Gastrocnemius medialis (tissue), 4 donors: ENCODE measurements around the gene TRIO. TPM values are rescaled to one million over a fixed set of nuclear protein-coding genes. Genes with fewer than 3 reads are reported as not detected.

Experiments
- ATAC-seq, 2 donors: fragments of 150-250 bp; one replicate each; pipeline ENCODE4 v1.9.1; 2016
- DNase-seq, 2 donors: peaks; one replicate each; pipeline ENCODE4 v3.0.0-alpha.2; 2019
- H3K27ac ChIP-seq, 4 donors: fragments of 200-600 bp; sonication (generic); 1 replicate in 1 of 4; 2 replicates in 3 of 4; pipeline ENCODE4 v1.5.1; 2016 to 2018; ENCODE audit warnings: mild to moderate bottlenecking in 2 of 4, moderate library complexity in 1 of 4
- H3K27me3 ChIP-seq, 3 donors: fragments of 200-600 bp; sonication (generic) in 2 of 3; 1 replicate in 1 of 3; 2 replicates in 2 of 3; pipeline versions ENCODE4 v1.5.1 to v1.6.0; 2016 to 2019; ENCODE audit warnings: mild to moderate bottlenecking in 1 of 3, moderate library complexity in 1 of 3
- H3K36me3 ChIP-seq, 2 donors: fragments of 200-600 bp; sonication (generic) in 1 of 2; one replicate each; pipeline ENCODE4 v1.5.1; 2017 to 2018
- H3K4me1 ChIP-seq, 2 donors: fragments of 200-600 bp; sonication (generic) in 1 of 2; one replicate each; pipeline ENCODE4 v1.5.1; 2016 to 2017; ENCODE audit warnings: mild to moderate bottlenecking in 2 of 2
- H3K4me3 ChIP-seq, 4 donors: fragments of 200-600 bp; sonication (generic) in 3 of 4; 1 replicate in 1 of 4; 2 replicates in 3 of 4; pipeline ENCODE4 v1.5.1; 2016 to 2019; ENCODE audit warnings: mild to moderate bottlenecking in 2 of 4
- H3K9me3 ChIP-seq, 3 donors: fragments of 200-600 bp; sonication (generic) in 2 of 3; 1 replicate in 1 of 3; 2 replicates in 2 of 3; pipeline ENCODE4 v1.5.1; 2016 to 2019
- CTCF ChIP-seq, 5 experiments: fragments of 450-650 bp in 3 of 5; fragments of 200-600 bp in 2 of 5; sonication (generic) in 2 of 5; IDR thresholded peaks in 4 of 5; conservative IDR thresholded peaks in 1 of 5; 1 replicate in 4 of 5; 2 replicates in 1 of 5; pipeline ENCODE4 v1.5.1; 2016 to 2019; ENCODE audit warnings: antibody characterized with exemption in 5 of 5, mild to moderate bottlenecking in 3 of 5, moderate library complexity in 3 of 5
- POLR2A ChIP-seq, 2 donors: fragments of 450-650 bp; IDR thresholded peaks; one replicate each; pipeline ENCODE4 v1.6.1; 2017; ENCODE audit warnings: antibody characterized with exemption in 2 of 2, mild to moderate bottlenecking in 2 of 2, moderate library complexity in 2 of 2
- in situ Hi-C, 4 donors: fragments of 200-750 bp; cut with MboI; loops; one replicate each; pipeline versions ENCODE4 v1.15.0 to v1.8.0; 2017; ENCODE audit warnings: low sequenced_read_pairs in 4 of 4
- intact Hi-C: fragments of 100-400 bp; cut with DNase I; formaldehyde crosslinking; loops from one replicate; pipeline ENCODE4 v1.15.1; 2023; ENCODE audit warnings: low total_unique reads
- total RNA-seq, 4 donors: library from RNA; depleted of rRNA; stranded (reverse); fragments of >200 nt; gene quantifications; one replicate each; pipeline versions ENCODE4 v1.1.0 to v1.2.3, GENCODE V29; 2016

TRIO gene
- total RNA-seq, 4 donors from 2014 or later: 31.5 to 57.5 (median 50.4) TPM

GRCh38 chr5:14149672-14150274 lies 6.6 kb downstream of the TRIO start:
- intact Hi-C loops (loop anchor here (10.0 kb wide), 1 partner anchor 515 kb away; the partner anchor contains the start of gene OTULIN), in situ Hi-C loops (loop anchor here in 1 of 4 donors (10.0 kb wide), 1 partner anchor 105 kb away; no protein-coding TSS in a partner anchor)
- H3K27me3 ChIP-seq: no peaks in the 10 kb centered on the region
- H3K27ac ChIP-seq: no peak overlapping the region
- DNase-seq (no peak), ATAC-seq (no peak)
- H3K36me3 ChIP-seq: no peaks in the 10 kb centered on the region
- H3K9me3 ChIP-seq: no peaks in the 10 kb centered on the region
- no peak for TF ChIP-seq CTCF (IDR thresholded peaks at IDR 0.05 in 4 of 5, conservative IDR thresholded peaks at IDR 0.05 in 1 of 5)
- TF ChIP-seq POLR2A (IDR thresholded peaks at IDR 0.05): no peak
- no peak overlapping the region for H3K4me3 ChIP-seq
- H3K4me1 ChIP-seq: peaks cover 76 to 81% of the 10 kb centered on the region in 2 donors

- intact Hi-C loops (no loop called here), in situ Hi-C loops (no loop called here)
- no peaks in the 10 kb centered on the region for H3K27me3 ChIP-seq
- H3K27ac ChIP-seq: no peak overlapping the region
- no peaks in the 10 kb centered on the region for H3K36me3 ChIP-seq
- no peak for DNase-seq
- no peak overlapping the region for H3K4me3 ChIP-seq
- TF ChIP-seq POLR2A (IDR thresholded peaks at IDR 0.05) (no peak), CTCF (IDR thresholded peaks at IDR 0.05 in 4 of 5, conservative IDR thresholded peaks at IDR 0.05 in 1 of 5) (no peak)
- H3K4me1 ChIP-seq: peaks cover 79 to 82% of the 10 kb centered on the region in 2 donors
- no peak for ATAC-seq
- no peaks in the 10 kb centered on the region for H3K9me3 ChIP-seq
Observed at GRCh38 chr5:14151416-14151815, 8.3 kb downstream of the TRIO start.

- peak in 1 of 2 donors; percentile 37 for ATAC-seq
- in situ Hi-C loops: no loop called here
- Histone ChIP-seq H3K36me3 (no peaks in the 10 kb centered on the region), H3K4me3 (no peak overlapping the region), H3K27me3 (no peaks in the 10 kb centered on the region), H3K9me3 (no peaks in the 10 kb centered on the region), H3K27ac (peak overlapping the region; percentile 73 to 79 (median 76)), H3K4me1 (peaks cover 65 to 76% of the 10 kb centered on the region in 2 donors)
- TF ChIP-seq CTCF (IDR thresholded peaks at IDR 0.05 in 4 of 5, conservative IDR thresholded peaks at IDR 0.05 in 1 of 5) (no peak), POLR2A (IDR thresholded peaks at IDR 0.05) (no peak)
- intact Hi-C loops: no loop called here
- peak in 1 of 2 donors; percentile 45 for DNase-seq
Observed at GRCh38 chr5:14153071-14153864, 10.1 kb downstream of the TRIO start.

GRCh38 chr5:14153932-14154731 lies 11.0 kb downstream of the TRIO start:
- TF ChIP-seq CTCF (IDR thresholded peaks at IDR 0.05 in 4 of 5, conservative IDR thresholded peaks at IDR 0.05 in 1 of 5) (no peak), POLR2A (IDR thresholded peaks at IDR 0.05) (peak; percentile 21 to 49)
- H3K27me3 ChIP-seq: no peaks in the 10 kb centered on the region
- DNase-seq: peak; percentile 60 to 78
- no peaks in the 10 kb centered on the region for H3K9me3 ChIP-seq
- intact Hi-C loops: loop anchor here (1.0 kb wide), 1 partner anchor 10 kb away; no protein-coding TSS in a partner anchor
- H3K27ac ChIP-seq: peak overlapping the region; percentile 73 to 79 (median 76)
- peaks cover 57 to 68% of the 10 kb centered on the region in 2 donors for H3K4me1 ChIP-seq
- peak; percentile 86 to 89 for ATAC-seq
- H3K36me3 ChIP-seq: no peaks in the 10 kb centered on the region
- in situ Hi-C loops: no loop called here
- peak overlapping the region; percentile 26 to 38 (median 30) for H3K4me3 ChIP-seq
